ENCODE results near the gene KDF1. TPM values are rescaled to one million over a fixed set of nuclear protein-coding genes. Genes with fewer than 3 reads are reported as not detected.

The KDF1 gene
- total and polyA plus RNA-seq, 2 experiments from 2014 or later = 13.6 to 21.1 TPM

GRCh38 chr1:26959270-26959669 is 998 bp downstream of the KDF1 start:
- no peak overlapping the region for H3K27ac ChIP-seq (ENCODE audit: low read depth)
- H3K4me2 ChIP-seq = peak overlapping the region; percentile 84
- no peaks in the 10 kb centered on the region for H3K9me2 ChIP-seq (ENCODE audit: insufficient read depth)
- TF ChIP-seq ZNF462 (CRISPR knock-in tag; IDR thresholded peaks at IDR 0.05) (no peak), CTCF (conservative IDR thresholded peaks at IDR 0.05; ENCODE audit: low read depth in 2 of 2) (no peak), EZH2phosphoT487 (IDR thresholded peaks at IDR 0.05; ENCODE audit: unreplicated experiment) (no peak), REST (IDR thresholded peaks at IDR 0.05; ENCODE audit: unreplicated experiment) (no peak), EZH2 (IDR thresholded peaks at IDR 0.05; ENCODE audit: low read depth, unreplicated experiment) (no peak), NANOG (IDR thresholded peaks at IDR 0.05; ENCODE audit: borderline replicate concordance) (no peak), ETS1 (IDR thresholded peaks at IDR 0.05) (no peak)
- ATAC-seq (no peak; the same call in 2 of the 3 replicates), DNase-seq (ENCODE audit: low spot score) (no peak)
- H3K27me3 ChIP-seq (ENCODE audit: insufficient read depth) = no peaks in the 10 kb centered on the region
- peaks cover 8% of the 10 kb centered on the region for H3K27me3 Mint-ChIP-seq (ENCODE audit: insufficient read depth, low read depth, poor library complexity)
- no peaks in the 10 kb centered on the region; the same call in 1 of the 2 replicates for H3K36me3 ChIP-seq (ENCODE audit: insufficient read depth)
- peaks cover 6% of the 10 kb centered on the region; the same call in 1 of the 2 replicates for H3F3A ChIP-seq (replicated peaks; ENCODE audit: low read depth)
- peak overlapping the region; percentile 77 for H3K4me3 Mint-ChIP-seq
- peak overlapping the region; percentile 96 for H3K4me3 ChIP-seq
- H3K27ac Mint-ChIP-seq = no peak overlapping the region
- peaks cover 12% of the 10 kb centered on the region for H3K36me3 Mint-ChIP-seq (ENCODE audit: low read depth)
- peaks cover 7% of the 10 kb centered on the region; the same call in 2 of the 3 replicates for H3K4me1 Mint-ChIP-seq
- H3K79me2 ChIP-seq (replicated peaks; ENCODE audit: insufficient read depth) = peaks cover 10% of the 10 kb centered on the region
- H2AFZ ChIP-seq = no peak overlapping the region
- H4K20me1 ChIP-seq (replicated peaks; ENCODE audit: insufficient read depth) = 0 out of 2 replicates have a peak, but pooled peaks cover 4% of the 10 kb centered on the region
- H3K4me1 ChIP-seq (ENCODE audit: insufficient read depth) = peaks cover 22% of the 10 kb centered on the region; the same call in 1 of the 2 replicates
- H3K9me3 Mint-ChIP-seq = peaks cover 2% of the 10 kb centered on the region; the same call in 1 of the 3 replicates
